NCI-H2081 treated with DMSO at 0.1 percent for 48 hours (cell line): Measurements from ENCODE around the gene MPDZ.

Source experiments
- DNase-seq: peaks from one replicate; lab custom pipeline; 2025; lab: John Stamatoyannopoulos, UW

The MPDZ gene

GRCh38 chr9:13186091-13186490, 93.4 kb downstream of the MPDZ start:
- DNase-seq, result no peak

DNA sequence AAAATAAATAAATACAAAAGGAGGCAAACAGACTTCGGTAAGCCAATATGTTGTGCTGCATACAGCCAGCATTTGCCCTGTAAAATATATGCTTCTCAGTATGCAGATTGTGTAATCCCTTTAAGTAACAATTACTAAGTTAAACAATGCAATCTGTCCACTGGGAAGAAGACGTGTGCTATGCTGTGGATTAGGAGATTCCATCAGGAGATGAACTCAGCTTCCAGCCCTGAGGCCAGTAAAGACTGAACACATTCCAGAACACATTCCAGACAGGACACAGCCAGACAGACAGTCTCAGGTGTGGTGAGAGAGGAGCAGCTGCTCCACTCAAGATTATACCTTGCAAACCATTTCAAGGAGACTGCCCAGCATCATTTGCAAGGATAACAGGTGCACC, 97.8 kb downstream of the MPDZ start:
- no peak for DNase-seq

- no peak for DNase-seq
These were observed 100.2 kb downstream of the MPDZ start for GRCh38 chr9:13179257-13179656.

GRCh38 chr9:13175732-13176131, 103.8 kb downstream of the MPDZ start:
- DNase-seq, result no peak

- DNase-seq, result no peak
These were observed 104.4 kb downstream of the MPDZ start for GRCh38 chr9:13174906-13175639.

GRCh38 chr9:13173553-13173952, 105.9 kb downstream of the MPDZ start:
- DNase-seq, result no peak

- no peak for DNase-seq
These were observed 108.2 kb downstream of the MPDZ start for GRCh38 chr9:13171261-13171660.

DNA sequence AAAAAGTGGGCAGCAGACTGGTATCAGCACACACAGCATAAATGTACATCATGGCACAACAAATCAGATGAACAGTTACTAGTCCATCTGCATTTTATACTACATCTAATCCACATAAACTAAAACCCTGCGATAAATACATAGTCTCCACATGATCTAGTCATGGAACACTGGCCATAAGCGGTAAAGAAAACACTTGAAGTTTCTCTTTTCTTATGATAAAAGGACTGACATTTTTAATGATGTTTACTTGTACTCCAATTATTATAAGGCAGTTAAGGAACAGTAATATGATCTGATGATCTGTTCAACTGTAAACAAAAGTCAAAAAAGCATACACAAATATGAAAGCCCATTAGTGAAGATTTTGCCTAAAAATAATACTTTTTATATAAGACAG, 112.5 kb downstream of the MPDZ start:
- no peak for DNase-seq

GRCh38 chr9:13165956-13166355, 113.5 kb downstream of the MPDZ start:
- DNase-seq, result no peak

DNA sequence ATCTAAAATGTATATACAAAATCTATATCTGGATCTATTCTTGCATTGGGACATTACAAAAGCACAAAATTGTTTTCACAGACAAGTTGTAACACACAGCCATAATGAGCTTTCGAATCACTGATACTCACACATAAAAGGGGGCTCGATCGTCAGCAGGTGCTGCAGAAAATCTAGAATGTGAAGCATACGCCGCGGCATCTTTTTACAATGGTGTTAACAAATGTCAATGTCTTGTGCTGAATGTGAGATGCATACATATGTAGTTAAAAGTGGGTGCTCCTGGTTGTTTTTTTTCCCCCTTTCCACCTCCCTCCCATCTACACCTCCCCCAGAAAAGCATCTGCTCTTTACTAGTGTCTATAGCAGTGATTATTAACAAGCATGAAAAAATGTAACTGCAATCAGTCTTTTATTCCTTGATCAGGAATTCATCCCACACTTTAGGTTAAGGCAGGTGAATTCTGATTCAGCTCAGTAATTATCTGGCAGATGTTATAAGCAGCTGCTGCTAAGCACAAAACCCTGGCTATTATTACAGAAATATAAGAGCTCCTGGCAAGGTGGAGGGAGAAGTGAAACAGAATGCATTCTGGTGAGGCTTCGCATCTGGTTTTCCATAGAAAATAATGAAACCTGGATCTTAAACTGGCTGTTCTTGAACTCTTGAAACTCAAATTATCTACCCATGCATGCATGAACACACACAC, 114.1 kb downstream of the MPDZ start:
- DNase-seq, result peak; percentile 63

DNA sequence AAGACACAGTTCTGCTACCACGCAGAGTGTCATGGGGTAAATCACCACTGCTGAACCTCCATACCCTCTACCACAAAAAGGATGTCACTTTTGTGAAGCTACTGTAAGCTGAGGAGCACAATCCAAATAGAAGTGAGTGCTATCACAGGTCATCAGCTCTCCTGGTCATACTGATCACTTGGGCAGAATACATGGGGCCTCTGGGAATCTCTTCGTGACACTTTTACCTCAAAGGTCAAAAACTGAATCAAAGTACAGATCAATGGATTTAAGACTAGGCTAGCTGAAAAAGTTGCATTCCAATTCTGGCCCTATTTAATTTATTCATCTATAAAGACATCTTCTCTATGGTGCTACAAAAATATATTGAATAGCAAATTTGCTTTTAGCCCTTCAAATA, 115.5 kb downstream of the MPDZ start:
- no peak for DNase-seq

- DNase-seq, result no peak
These were observed 116.2 kb downstream of the MPDZ start for GRCh38 chr9:13163287-13163686.

GRCh38 chr9:13160051-13160450, 119.4 kb downstream of the MPDZ start:
- DNase-seq, result no peak

DNA sequence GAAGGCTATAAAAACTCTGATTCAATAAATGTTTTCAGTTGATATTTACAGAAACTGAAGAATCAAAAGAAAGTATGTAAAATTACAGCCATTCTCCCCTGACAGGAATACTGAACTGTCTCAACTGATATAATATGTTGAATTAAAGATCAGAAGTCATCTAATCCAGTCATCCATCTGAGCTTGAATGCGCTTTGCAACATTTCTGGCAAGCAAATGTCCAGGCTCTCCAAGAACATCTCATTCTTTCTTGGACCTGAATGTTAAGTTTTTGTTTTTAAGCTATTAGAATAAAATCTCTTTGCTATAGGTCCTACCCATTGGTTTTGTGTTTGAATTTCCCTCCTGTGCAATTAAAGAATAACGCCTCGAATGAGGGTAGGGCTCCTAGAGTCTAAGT, 120.5 kb downstream of the MPDZ start:
- no peak for DNase-seq

GRCh38 chr9:13151489-13151888, 128.0 kb downstream of the MPDZ start:
- DNase-seq, result no peak

- no peak for DNase-seq
These were observed 130.0 kb downstream of the MPDZ start for GRCh38 chr9:13149454-13149853.

DNA sequence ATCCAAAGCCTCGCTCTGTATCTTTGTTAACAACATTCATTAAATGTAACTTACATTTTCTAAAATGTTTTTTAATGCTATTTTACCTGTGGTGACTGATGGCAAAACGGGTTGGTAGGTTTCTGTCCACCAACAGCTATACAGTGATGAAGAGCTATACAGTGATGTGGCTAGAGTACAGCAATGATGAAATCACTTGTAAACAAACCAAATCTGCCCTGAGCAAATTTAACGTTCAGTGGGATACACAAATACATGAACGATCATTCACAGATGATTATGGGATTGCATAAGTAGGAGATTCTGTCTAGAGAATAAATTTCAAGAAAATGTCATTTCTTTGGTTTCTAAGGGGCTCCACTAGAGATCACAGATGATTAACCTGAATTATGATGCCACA, 132.7 kb downstream of the MPDZ start:
- DNase-seq, result no peak

- DNase-seq, result no peak
These were observed 134.2 kb downstream of the MPDZ start for GRCh38 chr9:13145340-13145739.

DNA sequence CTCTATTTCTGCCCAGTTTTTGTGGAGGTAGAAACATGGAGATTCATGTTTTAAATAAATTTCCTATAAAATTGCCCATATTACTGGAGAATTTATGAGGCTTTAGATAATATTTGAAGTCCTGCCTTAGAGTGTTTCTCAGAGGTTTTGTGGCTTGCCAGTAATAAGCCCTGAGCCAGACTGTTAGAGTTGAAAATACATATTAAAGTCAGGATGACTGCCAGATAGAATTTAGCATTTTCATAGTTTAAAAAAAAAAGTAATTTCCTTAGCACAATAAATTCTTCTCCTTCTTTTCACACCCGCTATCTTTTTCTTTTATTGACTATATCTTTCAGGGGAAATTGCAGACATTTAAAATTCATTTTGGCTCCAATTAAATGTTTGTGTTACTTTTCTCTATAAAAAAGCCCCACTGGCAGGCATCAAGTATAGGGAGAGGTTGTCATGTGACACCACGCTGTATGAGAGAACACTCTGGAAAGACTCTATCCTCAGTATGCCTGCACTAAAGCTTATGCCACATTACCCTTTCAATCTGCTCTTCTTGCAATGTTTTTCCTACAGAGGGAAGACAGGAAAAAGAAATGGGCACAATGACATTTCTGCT, 135.2 kb downstream of the MPDZ start:
- no peak for DNase-seq

DNA sequence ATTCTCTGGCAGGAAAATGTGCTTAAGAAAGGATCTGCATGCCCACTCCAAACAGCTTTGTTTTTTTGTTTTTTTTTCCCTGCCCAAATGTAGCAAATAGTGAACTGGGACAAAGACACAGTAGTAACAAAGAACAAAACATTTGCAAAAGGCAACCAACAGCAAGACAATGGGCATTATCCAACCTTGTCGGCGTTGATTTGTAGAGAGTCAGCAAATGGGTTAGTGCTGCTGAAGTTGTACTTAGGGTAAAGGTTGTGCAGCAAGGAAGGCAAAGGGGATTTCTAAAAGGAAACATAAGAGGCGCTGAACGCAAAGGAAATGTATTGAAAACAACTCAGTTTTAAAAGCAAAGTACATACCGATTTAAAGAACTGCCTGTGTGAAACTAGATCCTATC, 136.2 kb downstream of the MPDZ start:
- DNase-seq, result no peak

DNA sequence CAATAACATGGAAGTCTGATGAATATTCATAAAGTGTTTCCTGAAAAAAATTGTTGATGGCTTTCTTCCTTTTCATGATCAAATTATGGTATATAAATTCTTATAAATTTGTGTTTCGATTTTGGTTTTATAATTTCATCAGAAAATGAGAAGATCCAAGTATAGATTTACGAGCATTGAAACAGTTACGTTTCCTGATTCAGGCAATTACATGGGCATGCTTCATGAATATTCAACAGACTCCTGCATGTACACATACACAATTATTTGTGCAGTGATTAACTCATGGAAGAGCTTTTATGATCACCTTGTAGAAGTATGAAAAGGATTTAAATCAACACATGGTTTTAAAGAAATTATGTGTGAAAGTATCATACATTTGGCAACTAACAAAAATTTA, 136.7 kb downstream of the MPDZ start:
- DNase-seq, result no peak

DNA sequence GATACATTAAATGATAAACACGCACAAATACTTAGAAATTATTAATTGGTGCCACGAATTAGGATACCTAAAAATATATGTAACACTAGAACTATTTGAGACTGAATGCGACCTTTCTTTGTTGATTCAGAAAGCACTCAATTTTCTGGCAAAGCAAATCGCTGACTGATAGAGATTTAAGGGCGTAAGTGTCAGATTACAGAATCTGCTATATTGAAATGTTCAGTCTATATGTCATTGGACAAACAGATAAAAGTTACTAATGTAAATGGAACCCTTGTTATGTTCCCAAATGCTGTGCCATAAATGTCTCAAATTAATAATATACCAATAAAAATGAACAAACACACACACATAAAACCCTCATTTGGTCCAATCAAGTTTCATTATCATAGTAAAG, 137.9 kb downstream of the MPDZ start:
- DNase-seq, result no peak

DNA sequence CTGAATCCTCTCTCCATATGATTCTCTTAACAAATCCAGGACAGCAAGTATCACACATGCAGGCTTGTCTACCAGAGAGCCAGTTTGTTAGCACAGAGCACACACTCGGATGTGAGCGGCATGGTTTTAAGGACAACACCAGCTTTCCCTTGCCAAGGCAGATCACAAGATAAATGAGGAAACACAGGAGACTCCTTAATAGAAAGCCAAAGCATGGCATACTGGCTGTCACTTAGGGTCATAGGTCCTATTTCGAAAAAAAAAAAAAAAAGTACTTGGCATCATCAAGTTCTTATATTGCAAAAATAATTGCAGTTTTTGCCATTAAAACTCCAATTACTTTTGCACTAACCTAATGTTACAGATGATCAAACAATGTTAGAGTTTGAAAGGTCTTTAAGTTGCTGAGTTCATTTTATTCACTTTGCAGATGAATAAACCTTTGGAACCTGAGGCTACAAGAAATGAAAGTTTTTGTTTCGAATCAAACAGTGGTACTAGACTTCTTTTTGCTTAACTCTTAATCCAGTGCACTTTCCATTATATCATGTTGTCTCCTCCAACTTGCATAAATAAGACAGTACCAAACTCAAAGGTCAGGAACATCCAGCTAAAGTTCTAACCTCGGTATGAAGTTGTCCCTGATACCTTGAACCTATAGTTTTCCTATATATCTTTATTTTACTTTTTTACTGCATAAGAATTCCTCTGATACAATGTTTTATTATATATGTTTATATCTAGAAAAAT, 138.5 kb downstream of the MPDZ start:
- no peak for DNase-seq
